T follicular helper cell (primary cell): Measurements from ENCODE around the gene SYNPR.

Experiments used
- DNase-seq: peaks from one replicate; pipeline ENCODE4 v3.0.0-alpha.2; 2020; ENCODE audit warnings: low read depth

The SYNPR gene

GRCh38 chr3:63384382-63384781, 106.3 kb downstream of the SYNPR start:
- no peak for DNase-seq

GRCh38 chr3:63385629-63386028, 107.5 kb downstream of the SYNPR start:
- DNase-seq, result no peak

- no peak for DNase-seq
These were observed 108.5 kb downstream of the SYNPR start for GRCh38 chr3:63386568-63386967.

GRCh38 chr3:63387568-63387967, 109.5 kb downstream of the SYNPR start:
- no peak for DNase-seq

- no peak for DNase-seq
These were observed 112.7 kb downstream of the SYNPR start for GRCh38 chr3:63390710-63391230.

GRCh38 chr3:63395960-63396359, 117.9 kb downstream of the SYNPR start:
- DNase-seq, result no peak

- DNase-seq, result no peak
These were observed 122.2 kb downstream of the SYNPR start for GRCh38 chr3:63400246-63400860.

GRCh38 chr3:63405882-63406281, 127.8 kb downstream of the SYNPR start:
- no peak for DNase-seq

- DNase-seq, result no peak
These were observed 135.4 kb downstream of the SYNPR start for GRCh38 chr3:63413523-63413922.

- no peak for DNase-seq
These were observed 136.5 kb downstream of the SYNPR start for GRCh38 chr3:63414607-63415006.

- no peak for DNase-seq
These were observed 151.8 kb downstream of the SYNPR start for GRCh38 chr3:63429905-63430304.

- DNase-seq, result no peak
These were observed 152.8 kb downstream of the SYNPR start for GRCh38 chr3:63430875-63431274.

- no peak for DNase-seq
These were observed 159.8 kb downstream of the SYNPR start for GRCh38 chr3:63437858-63438257.

- DNase-seq, result no peak
These were observed 160.8 kb downstream of the SYNPR start for GRCh38 chr3:63438826-63439371.

GRCh38 chr3:63441262-63441661, 163.2 kb downstream of the SYNPR start:
- DNase-seq, result no peak

GRCh38 chr3:63442918-63443317, 164.8 kb downstream of the SYNPR start:
- DNase-seq, result no peak

- DNase-seq, result no peak
These were observed 171.9 kb downstream of the SYNPR start for GRCh38 chr3:63450023-63450422.

GRCh38 chr3:63450634-63451363, 172.7 kb downstream of the SYNPR start:
- DNase-seq, result no peak

GRCh38 chr3:63456901-63457300, 178.8 kb downstream of the SYNPR start:
- DNase-seq, result no peak

- DNase-seq, result no peak
These were observed 180.3 kb downstream of the SYNPR start for GRCh38 chr3:63458405-63458804.

GRCh38 chr3:63462732-63463131, 184.6 kb downstream of the SYNPR start:
- no peak for DNase-seq

GRCh38 chr3:63467392-63467791, 189.3 kb downstream of the SYNPR start:
- DNase-seq, result no peak

GRCh38 chr3:63470745-63471144, 192.6 kb downstream of the SYNPR start:
- no peak for DNase-seq
